Activated CD4-positive, CD25-positive, alpha-beta regulatory T cell treated with anti-CD3 and anti-CD28 coated beads, Interleukin-2, amount 50 U/mL, for 16 hours (primary cell): Measurements from ENCODE around the gene SRRM4.

Experiments
- DNase-seq: peaks from one replicate; pipeline ENCODE4 v3.0.0-alpha.2; 2020; ENCODE audit warnings: low read depth, low spot score

Gene SRRM4

DNA sequence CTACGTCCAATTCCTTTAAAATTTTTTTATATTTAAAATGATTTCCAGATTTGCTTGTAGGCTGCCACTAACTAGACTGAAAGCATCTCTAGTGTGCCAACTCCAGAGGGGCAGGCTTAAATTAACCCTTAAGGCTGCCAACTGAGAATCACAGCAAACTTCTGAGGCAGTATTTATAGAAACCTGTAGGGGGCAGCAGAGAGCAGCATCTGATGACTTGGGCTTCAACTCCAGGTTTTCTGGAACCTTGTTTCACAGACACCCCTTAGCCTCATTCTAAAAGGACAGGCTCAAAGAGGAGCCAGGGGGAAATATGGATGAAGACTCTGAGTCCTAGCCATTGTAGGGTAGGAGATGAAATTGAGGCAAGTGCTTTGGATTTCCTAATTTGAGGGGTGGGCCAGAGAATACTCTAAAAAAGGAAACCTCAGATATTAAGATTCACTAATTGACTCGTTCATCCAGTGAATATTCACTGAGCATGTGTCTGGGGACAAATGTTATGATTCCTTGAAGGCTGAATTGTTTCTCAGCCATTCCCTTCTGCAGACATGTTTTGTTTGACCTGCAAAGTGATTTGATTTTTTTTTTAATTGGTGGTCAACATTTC, 134.1 kb downstream of the SRRM4 start:
- no peak for DNase-seq

- DNase-seq: no peak
Measured at GRCh38 chr12:119117936-119118335, 136.6 kb downstream of the SRRM4 start.

- DNase-seq: no peak
Measured at GRCh38 chr12:119118625-119119024, 137.3 kb downstream of the SRRM4 start.

DNA sequence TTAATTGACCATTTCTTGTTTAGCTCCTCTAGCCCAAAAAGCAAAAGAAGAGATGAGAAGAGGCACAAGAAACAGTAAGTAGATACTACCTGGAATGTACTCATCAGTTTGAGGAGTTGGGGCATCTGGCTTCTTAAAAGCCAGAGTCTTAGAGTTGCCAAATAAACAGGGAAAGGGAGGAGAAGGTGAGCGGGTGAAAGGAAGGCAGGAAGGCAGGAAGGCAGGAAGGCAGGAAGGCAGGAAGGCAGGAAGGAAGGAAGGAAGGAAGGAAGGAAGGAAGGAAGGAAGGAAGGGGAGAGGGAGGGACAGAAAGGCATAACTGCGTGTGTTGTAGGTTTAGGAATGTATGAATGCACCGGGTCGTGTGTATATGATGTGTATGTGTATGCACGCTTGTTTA, 140.7 kb downstream of the SRRM4 start:
- DNase-seq: no peak

DNA sequence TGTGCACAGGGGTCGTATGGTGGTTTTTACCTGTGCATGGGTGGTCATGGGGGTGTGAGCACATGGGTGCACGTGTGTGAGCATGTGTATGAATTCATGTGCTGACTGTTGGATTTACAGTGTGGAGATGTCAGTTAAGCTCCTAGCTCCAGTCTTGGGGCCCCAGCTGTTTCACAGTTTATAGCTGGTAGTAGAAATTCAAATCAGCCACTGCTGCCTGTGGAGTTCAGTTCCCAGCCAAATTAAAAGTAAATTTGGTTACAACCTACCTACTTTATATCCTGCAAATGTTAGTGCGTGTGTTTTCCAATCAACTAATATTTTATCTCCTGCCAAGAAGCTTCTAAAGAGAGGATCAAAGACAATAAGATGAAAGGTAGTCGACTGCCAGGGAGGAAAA, 141.4 kb downstream of the SRRM4 start:
- DNase-seq: no peak

DNA sequence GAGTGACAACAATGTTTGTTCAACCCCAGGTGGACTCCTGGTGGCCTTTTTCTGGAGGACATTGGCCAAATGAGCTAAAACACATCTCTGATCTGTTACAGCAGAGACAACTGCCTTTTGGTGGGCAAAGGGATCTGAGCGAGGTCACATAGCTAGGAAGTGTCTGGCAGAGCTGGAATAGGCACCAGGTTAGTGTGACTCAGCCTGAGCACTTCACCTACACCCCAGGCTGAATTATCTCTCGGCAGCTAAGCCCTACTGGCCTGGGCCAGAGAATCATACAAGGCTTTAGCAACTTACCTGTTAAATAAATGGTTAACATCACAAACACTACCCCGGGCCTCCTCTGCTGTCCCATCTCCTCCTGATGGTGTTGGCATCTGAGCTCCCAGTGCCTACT, 147.2 kb downstream of the SRRM4 start:
- no peak for DNase-seq

- no peak for DNase-seq
Measured at GRCh38 chr12:119129827-119130434, 148.6 kb downstream of the SRRM4 start.

DNA sequence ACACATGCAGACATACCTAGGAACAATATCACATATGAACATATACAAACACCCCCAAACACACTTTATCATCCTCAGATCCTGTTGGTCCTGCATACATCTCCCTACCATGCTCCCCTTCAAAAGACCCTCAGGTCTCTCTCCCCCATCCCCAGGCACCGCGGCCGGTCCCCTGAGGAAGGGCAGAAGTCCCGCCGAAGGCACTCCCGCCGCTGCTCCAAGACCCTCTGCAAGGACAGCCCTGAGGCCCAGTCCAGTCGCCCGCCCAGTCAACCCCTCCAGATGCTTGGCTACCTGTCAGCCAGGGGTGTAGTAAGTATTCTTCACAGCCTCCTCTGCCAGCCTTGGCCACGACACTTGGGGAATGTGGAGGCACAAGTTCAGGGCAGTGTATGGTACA, 149.2 kb downstream of the SRRM4 start:
- DNase-seq: no peak

- no peak for DNase-seq
Measured at GRCh38 chr12:119134284-119135072, 153.1 kb downstream of the SRRM4 start.

- DNase-seq: no peak
Measured at GRCh38 chr12:119136811-119137410, 155.6 kb downstream of the SRRM4 start.

- no peak for DNase-seq
Measured at GRCh38 chr12:119139448-119139847, 158.1 kb downstream of the SRRM4 start.

DNA sequence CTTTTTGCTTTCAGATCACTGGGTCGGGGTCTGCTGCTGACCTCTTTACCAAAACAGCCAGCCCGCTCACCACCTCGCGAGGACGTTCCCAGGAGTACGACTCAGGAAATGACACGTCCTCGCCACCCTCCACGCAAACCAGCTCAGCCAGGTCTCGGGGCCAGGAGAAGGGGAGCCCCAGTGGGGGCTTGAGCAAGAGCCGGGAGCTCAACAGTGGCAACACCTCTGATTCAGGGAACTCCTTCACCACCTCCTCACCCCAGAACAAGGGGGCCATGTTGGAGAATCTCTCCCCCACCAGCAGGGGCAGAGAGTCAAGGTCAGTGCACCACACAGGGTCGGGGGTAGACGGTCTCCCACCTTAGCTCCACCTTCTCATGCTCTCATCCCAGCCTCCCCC, 164.0 kb downstream of the SRRM4 start:
- DNase-seq: no peak

- no peak for DNase-seq
Measured at GRCh38 chr12:119147847-119148448, 166.6 kb downstream of the SRRM4 start.

GRCh38 chr12:119149270-119149669, 167.9 kb downstream of the SRRM4 start:
- no peak for DNase-seq

DNA sequence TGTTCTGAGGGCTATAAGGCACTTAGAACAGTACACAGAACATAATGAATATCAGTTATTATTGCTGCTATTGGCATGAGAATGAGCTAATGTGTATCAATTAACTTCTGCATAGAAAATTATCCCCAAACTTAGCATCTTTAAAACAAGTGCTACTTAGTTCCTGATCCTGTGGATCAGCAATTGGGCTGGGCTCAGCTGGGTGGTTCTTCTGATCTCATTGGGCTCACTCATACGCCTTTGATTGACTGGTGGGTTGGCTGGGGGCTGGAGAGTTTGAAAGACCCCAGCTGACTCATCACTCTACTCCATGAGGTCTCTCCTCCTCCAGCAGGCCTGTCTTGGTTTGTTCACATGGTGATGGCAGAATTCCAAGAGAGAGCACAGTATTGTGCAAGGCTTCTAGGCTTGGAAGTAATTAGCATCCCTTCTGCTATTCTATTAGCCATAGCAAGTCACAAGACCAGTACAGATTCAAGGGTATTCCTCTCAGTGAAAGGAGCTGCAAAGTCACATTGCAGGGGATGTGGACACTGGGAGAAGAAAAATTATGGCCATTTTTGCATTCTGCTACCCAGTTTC, 170.2 kb downstream of the SRRM4 start:
- DNase-seq: no peak

DNA sequence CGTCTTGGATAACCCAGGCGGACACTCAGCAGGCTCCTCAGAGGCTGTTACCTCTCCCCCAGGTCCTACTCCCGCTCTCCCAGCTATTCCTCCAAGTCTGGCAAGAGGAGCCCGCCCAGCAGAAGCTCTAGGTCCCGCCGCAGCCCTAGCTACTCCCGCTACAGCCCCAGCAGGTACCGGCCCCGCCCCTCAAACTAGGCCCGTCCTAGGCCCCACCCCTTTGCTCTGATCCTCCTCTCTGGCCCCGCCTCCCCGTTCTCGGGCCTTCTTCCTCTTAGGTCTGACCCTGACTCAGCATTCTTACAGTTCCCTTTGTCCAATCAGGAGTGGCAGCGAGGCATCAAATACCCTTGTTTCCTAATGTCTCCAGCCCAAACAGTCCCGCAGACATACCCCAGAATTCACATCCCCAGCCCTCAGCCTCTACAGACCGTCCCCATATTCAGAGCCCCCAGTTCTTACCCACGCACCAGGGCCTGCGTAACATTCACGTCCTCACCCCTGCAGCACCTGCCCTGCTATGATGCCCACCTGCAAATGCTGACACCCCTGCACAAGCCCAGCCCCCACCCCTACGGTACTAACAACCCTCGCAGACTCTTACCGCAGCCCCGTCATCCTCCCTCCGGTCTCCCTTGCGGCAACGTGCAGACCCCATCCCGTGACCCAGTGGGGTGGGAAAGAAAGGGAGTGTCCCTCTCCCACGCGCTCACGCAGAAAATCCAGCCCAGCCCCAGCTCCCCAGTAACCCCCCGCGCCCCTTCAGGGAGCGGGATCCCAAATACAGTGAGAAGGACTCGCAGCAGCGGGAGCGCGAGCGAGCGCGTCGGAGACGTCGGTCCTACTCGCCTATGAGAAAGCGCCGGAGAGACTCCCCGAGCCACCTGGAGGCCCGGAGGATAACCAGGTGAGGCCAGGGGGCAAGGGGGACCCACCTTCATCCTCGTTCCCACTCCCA, 172.4 kb downstream of the SRRM4 start:
- DNase-seq: no peak

- DNase-seq: no peak
Measured at GRCh38 chr12:119154435-119154818, 173.1 kb downstream of the SRRM4 start.

DNA sequence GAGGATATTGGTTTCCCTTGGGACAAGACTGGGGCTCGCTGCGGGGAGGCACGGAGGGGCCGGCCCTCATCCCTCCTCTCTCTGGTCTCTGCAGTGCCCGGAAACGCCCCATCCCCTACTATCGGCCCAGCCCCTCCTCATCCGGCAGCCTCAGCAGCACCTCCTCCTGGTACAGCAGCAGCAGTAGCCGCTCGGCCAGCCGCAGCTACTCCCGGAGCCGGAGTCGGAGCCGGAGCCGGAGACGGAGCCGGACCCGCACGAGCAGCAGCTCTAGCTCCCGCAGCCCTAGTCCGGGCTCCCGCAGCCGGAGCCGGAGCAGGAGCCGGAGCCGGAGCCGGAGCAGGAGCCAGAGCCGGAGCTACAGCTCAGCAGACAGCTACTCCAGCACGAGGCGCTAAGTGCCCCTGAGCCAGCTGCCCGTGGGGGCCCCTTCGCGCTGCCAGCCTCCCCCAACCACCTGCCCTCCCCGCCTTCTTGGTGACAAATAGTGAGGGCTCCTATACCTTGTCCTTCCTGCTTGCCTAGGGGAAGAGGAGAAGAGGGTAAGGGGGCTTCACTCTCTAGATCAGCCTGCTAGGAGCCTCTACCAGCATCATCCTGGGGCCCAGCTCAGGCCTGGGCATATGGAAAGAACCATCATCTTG, 175.2 kb downstream of the SRRM4 start:
- no peak for DNase-seq

DNA sequence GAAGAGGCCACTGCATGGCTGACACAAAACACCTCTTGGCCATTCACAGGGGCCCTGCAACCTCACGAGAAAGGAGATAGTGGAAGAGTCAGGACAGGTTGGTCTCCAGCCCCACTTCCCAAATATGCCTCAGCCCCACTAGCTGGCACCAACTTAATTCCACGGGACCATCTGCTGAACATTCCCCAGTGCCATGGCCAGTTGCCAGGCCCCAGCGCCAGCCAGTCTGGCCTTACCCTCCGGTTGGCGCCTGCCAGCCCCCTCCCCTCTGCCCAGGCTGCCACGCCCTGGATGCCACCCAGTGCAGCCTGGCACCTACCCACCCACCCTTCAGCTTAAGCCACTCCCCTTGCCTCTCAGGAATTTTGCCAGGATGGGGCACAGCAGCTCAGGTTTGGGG, 176.2 kb downstream of the SRRM4 start:
- DNase-seq: no peak

DNA sequence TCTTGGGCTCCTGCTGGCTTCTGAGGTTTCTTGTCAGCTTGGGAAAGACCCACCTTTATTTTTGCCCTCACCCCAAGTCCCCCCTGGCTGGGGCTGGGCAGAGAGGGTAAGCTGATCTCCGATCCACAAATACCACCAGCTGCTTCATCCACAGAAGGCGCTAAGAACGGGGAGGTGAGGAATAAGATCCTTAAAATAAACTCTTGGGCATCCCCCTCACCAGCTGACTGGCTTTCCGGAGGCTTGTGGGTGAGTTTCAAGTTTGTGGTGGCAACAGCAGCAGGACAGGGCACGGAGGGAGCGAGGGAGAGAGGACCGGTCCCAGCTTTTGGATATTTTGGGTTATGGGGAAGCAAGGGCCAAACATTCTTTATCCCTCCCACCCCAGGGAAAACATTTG, 176.6 kb downstream of the SRRM4 start:
- DNase-seq: no peak
